ENCODE data around the gene SEC23IP.

SEC23IP gene

GRCh38 chr10:119871881-119872609, 20.5 kb upstream of the SEC23IP start:
- no peak for TF ChIP-seq CTCF (IDR thresholded peaks at IDR 0.05)

GRCh38 chr10:119872610-119872859, 20.0 kb upstream of the SEC23IP start, which contains the start of gene MCMBP:
Gene MCMBP, minus strand, starts transcription at chr10:119872843. Its CDS starts 259 bp downstream, at chr10:119872584.
- TF ChIP-seq CTCF (IDR thresholded peaks at IDR 0.05) = no peak

- no peak for TF ChIP-seq CTCF (IDR thresholded peaks at IDR 0.05)
Observed at GRCh38 chr10:119872860-119873681, 19.5 kb upstream of the SEC23IP start.

GRCh38 chr10:119878524-119878923, 14.0 kb upstream of the SEC23IP start:
- no peak for TF ChIP-seq CTCF (IDR thresholded peaks at IDR 0.05)

- TF ChIP-seq CTCF (IDR thresholded peaks at IDR 0.05) = no peak
Observed at GRCh38 chr10:119893074-119893473, 544 bp downstream of the SEC23IP start.

GRCh38 chr10:119893845-119894427, 1.4 kb downstream of the SEC23IP start:
- no peak for TF ChIP-seq CTCF (IDR thresholded peaks at IDR 0.05)

- TF ChIP-seq CTCF (IDR thresholded peaks at IDR 0.05) = no peak
Observed at GRCh38 chr10:119896061-119896655, 3.6 kb downstream of the SEC23IP start.

All from LNCAP (cell line).